K562 (cell line): ENCODE measurements around the gene S100A1. TPM values are rescaled to one million over a fixed set of nuclear protein-coding genes. Genes with fewer than 3 reads are reported as not detected.

Source experiments
- ATAC-seq: fragments of 200-7000 bp; cut with Tn5 transposase; 3 replicates; pipeline ENCODE4 v1.9.1; 2020; ENCODE audit warnings: moderate library complexity
- BruUV-seq: library from RNA; stranded (reverse); fragments of 400-500 nt; replicated peaks from 2 replicates; lab custom pipeline; 2021; lab: Mats Ljungman, UMichigan
- CTCF ChIA-PET: fragments of 300-600 bp; formaldehyde crosslinking; extraction: SDS; loops from one replicate; lab custom pipeline; 2021; ENCODE audit warnings: low intra/inter-chr PET ratio; lab: Yijun Ruan, JAX
- POLR2A ChIA-PET: fragments of 300-600, 350-650 bp; sonication (Branson Sonifier 250); formaldehyde crosslinking; extraction: SDS; loops from one replicate; lab custom pipeline; 2021; ENCODE audit warnings: antibody characterized with exemption, inconsistent platforms; lab: Yijun Ruan, JAX
- DNase-seq, 4 experiments: peaks; one replicate each; pipeline versions ENCODE4 v3.0.0 to v3.0.0-alpha.2; 2011 to 2018; ENCODE audit warnings: low spot score in 3 of 4, mixed read lengths in 3 of 4; ENCODE audit errors: extremely low read depth in 1 of 4
- FAIRE-seq: peaks from 2 replicates; lab custom pipeline; 2011; peaks lifted over from hg19 to GRCh38; lab: Jason Lieb, UNC
- H2AFZ ChIP-seq: 2 replicates; pipeline ENCODE4 v1.6.0; 2011; ENCODE audit warnings: low read depth, low read length, control low read depth, inconsistent platforms
- H3K27ac ChIP-seq: fragments of 200-600 bp; 3 replicates; pipeline ENCODE4 v1.8.0; 2011; ENCODE audit warnings: low read depth, mild to moderate bottlenecking, control low read depth, inconsistent platforms, low read length, moderate library complexity, mixed read lengths; ENCODE audit errors: extremely low read depth
- H3K27me3 ChIP-seq, 2 experiments: fragments of 300-600 bp in 1 of 2; 2 replicates in 1 of 2; 3 replicates in 1 of 2; pipeline versions ENCODE4 v1.6.0 to v1.8.0; 2011; ENCODE audit warnings: inconsistent platforms in 2 of 2, low read length in 2 of 2, mild to moderate bottlenecking in 1 of 2, mixed read lengths in 1 of 2, moderate library complexity in 1 of 2; ENCODE audit not compliant: control insufficient read depth in 2 of 2, insufficient read depth in 2 of 2
- H3K36me3 ChIP-seq: fragments of 300-600 bp; 3 replicates; pipeline ENCODE4 v1.8.0; 2011; ENCODE audit warnings: mild to moderate bottlenecking, low read length, inconsistent platforms; ENCODE audit not compliant: control insufficient read depth, insufficient read depth
- H3K4me1 ChIP-seq, 2 experiments: fragments of 200-600 bp in 1 of 2; replicated peaks in 1 of 2; 2 replicates in 1 of 2; 3 replicates in 1 of 2; pipeline versions ENCODE4 v1.5.1 to v1.8.0; 2011; ENCODE audit warnings: inconsistent platforms in 2 of 2, low read length in 2 of 2, mild to moderate bottlenecking in 1 of 2, mixed read lengths in 1 of 2, moderate library complexity in 1 of 2; ENCODE audit not compliant: control insufficient read depth in 2 of 2, insufficient read depth in 2 of 2
- H3K4me2 ChIP-seq: 2 replicates; pipeline ENCODE4 v1.6.1; 2011; ENCODE audit warnings: low read length, control low read depth, inconsistent platforms, mixed read lengths; ENCODE audit not compliant: insufficient read depth
- H3K4me3 ChIP-seq: fragments of 200-600 bp; sonication (generic), shearing (Covaris generic); 2 replicates; pipeline ENCODE4 v1.5.1; 2016; ENCODE audit warnings: control low read depth, inconsistent platforms
- H3K79me2 ChIP-seq: fragments of 200-600 bp; 3 replicates; pipeline ENCODE4 v1.8.0; 2011; ENCODE audit warnings: low read length, inconsistent platforms; ENCODE audit not compliant: control insufficient read depth, insufficient read depth
- H3K9ac ChIP-seq, 2 experiments: 2 replicates each; pipeline versions ENCODE4 v1.6.0 to v1.6.1; 2011; ENCODE audit warnings: low read depth in 2 of 2, low read length in 2 of 2, control low read depth in 1 of 2, inconsistent platforms in 1 of 2, mild to moderate bottlenecking in 1 of 2, mixed read lengths in 1 of 2; ENCODE audit not compliant: insufficient read depth in 1 of 2
- H3K9me1 ChIP-seq: one replicate; pipeline ENCODE4 v1.6.0; 2011; ENCODE audit warnings: inconsistent platforms, mild to moderate bottlenecking, low read length, moderate library complexity; ENCODE audit not compliant: control insufficient read depth, insufficient read depth
- H3K9me3 ChIP-seq: replicated peaks from 2 replicates; pipeline ENCODE4 v1.5.1; 2011; ENCODE audit warnings: low read depth, low read length, inconsistent platforms; ENCODE audit not compliant: control insufficient read depth, insufficient read depth
- H4K20me1 ChIP-seq: replicated peaks from 2 replicates; pipeline ENCODE4 v1.6.1; 2011; ENCODE audit warnings: low read length, inconsistent platforms, mixed read lengths; ENCODE audit not compliant: control insufficient read depth, insufficient read depth
- E2F6 ChIP-seq, 2 experiments: IDR thresholded peaks; 2 replicates each; pipeline ENCODE4 v1.6.1; 2011; ENCODE audit warnings: borderline replicate concordance in 1 of 2, control low read depth in 1 of 2, low read depth in 1 of 2, low read length in 1 of 2, mild to moderate bottlenecking in 1 of 2, mixed read lengths in 1 of 2, moderate library complexity in 1 of 2; ENCODE audit not compliant: insufficient read depth in 1 of 2, insufficient read length in 1 of 2, poor library complexity in 1 of 2, severe bottlenecking in 1 of 2; ENCODE audit errors: extremely low read depth in 1 of 2
- MTA2 ChIP-seq: fragments of 450-650 bp; IDR thresholded peaks from 2 replicates; pipeline ENCODE4 v1.6.1; 2016; ENCODE audit warnings: low read depth
- PCBP1 ChIP-seq: fragments of 200-400 bp; formaldehyde crosslinking; IDR thresholded peaks from 2 replicates; pipeline ENCODE4 v1.6.1; 2018; ENCODE audit warnings: mild to moderate bottlenecking, low read depth, low read length; ENCODE audit not compliant: poor library complexity, severe bottlenecking
- PKNOX1 ChIP-seq: fragments of 450-650 bp; IDR thresholded peaks from 2 replicates; pipeline ENCODE4 v1.6.1; 2016
- SAFB ChIP-seq: fragments of 200-400 bp; formaldehyde crosslinking; IDR thresholded peaks from 2 replicates; pipeline ENCODE4 v1.6.1; 2017; ENCODE audit warnings: low read depth, low read length, borderline replicate concordance
- SMAD4 ChIP-seq: fragments of 250-450 bp; sonication (Bioruptor Pico); conservative IDR thresholded peaks from 2 replicates; pipeline ENCODE4 v1.8.0; 2021; ENCODE audit warnings: inconsistent platforms, mild to moderate bottlenecking, moderate library complexity
- WGBS: fragments of 100-300 bp; shearing (Covaris generic); methylation state at CpG from one replicate; pipeline ENCODE4 v1.1.6; 2016; ENCODE audit warnings: low coverage, mixed read lengths; ENCODE audit not compliant: insufficient coverage; ENCODE audit errors: missing lambda C conversion rate; 5-methylcytosine and 5-hydroxymethylcytosine counted together
- in situ Hi-C: fragments of 300-500 bp; cut with MboI; formaldehyde crosslinking; loops from 4 replicates; pipeline ENCODE4 v1.15.0; 2018; ENCODE audit warnings: inconsistent platforms, mixed read lengths
- intact Hi-C: fragments of 100-400 bp; cut with micrococcal nuclease; formaldehyde crosslinking; loops from 2 replicates; pipeline ENCODE4 v1.14.2; 2022
- polyA plus RNA-seq, 8 experiments: library from polyadenylated mRNA; depleted of rRNA in 4 of 8; stranded (reverse) in 5 of 8; unstranded in 3 of 8; fragments of >200 nt; fragmentation: Nextera tagmentation in 2 of 8; fragmentation: Illumina TruSeq in 1 of 8; extraction: Ambion mirVana in 2 of 8; extraction: Trizol in 1 of 8; gene quantifications; 2 replicates each; pipeline versions ENCODE4 v1.2.1 to v1.2.3, GENCODE V29; 2011 to 2014; ENCODE audit warnings: inconsistent platforms in 1 of 8, missing spikeins in 1 of 8
- total RNA-seq, 7 experiments: library from RNA; depleted of rRNA in 6 of 7; stranded (reverse); fragments of >200 nt in 6 of 7; fragmentation: Illumina TruSeq in 2 of 7; extraction: Trizol in 2 of 7; gene quantifications; 2 replicates each; pipeline versions ENCODE4 v1.2.1 to v1.2.3, GENCODE V29; 2011 to 2021; ENCODE audit warnings: low replicate concordance in 1 of 7
- TF ChIP-seq, protein P1 (sequence below): sonication (generic); formaldehyde crosslinking; IDR thresholded peaks from 2 replicates; pipeline ENCODE4 v1.8.1; 2023; ENCODE audit warnings: mild to moderate bottlenecking, missing genetic modification reagents
- TF ChIP-seq, protein P2 (sequence below), 3 experiments: IDR thresholded peaks in 2 of 3; conservative IDR thresholded peaks in 1 of 3; 2 replicates each; pipeline ENCODE4 v1.5.1; 2011 to 2012; ENCODE audit warnings: low read length in 3 of 3, mild to moderate bottlenecking in 3 of 3, control low read depth in 2 of 3, improper control_type of control experiment in 1 of 3, inconsistent platforms in 1 of 3, low read depth in 1 of 3, mixed read lengths in 1 of 3, moderate library complexity in 1 of 3; ENCODE audit not compliant: insufficient read depth in 2 of 3

Gene S100A1
- total and polyA plus RNA-seq, 9 of the 15 experiments (the other 6 are each of a cell fraction or from before 2014, with no cell fraction given), result 0.44 to 30.1 (median 12.7) TPM

DNA sequence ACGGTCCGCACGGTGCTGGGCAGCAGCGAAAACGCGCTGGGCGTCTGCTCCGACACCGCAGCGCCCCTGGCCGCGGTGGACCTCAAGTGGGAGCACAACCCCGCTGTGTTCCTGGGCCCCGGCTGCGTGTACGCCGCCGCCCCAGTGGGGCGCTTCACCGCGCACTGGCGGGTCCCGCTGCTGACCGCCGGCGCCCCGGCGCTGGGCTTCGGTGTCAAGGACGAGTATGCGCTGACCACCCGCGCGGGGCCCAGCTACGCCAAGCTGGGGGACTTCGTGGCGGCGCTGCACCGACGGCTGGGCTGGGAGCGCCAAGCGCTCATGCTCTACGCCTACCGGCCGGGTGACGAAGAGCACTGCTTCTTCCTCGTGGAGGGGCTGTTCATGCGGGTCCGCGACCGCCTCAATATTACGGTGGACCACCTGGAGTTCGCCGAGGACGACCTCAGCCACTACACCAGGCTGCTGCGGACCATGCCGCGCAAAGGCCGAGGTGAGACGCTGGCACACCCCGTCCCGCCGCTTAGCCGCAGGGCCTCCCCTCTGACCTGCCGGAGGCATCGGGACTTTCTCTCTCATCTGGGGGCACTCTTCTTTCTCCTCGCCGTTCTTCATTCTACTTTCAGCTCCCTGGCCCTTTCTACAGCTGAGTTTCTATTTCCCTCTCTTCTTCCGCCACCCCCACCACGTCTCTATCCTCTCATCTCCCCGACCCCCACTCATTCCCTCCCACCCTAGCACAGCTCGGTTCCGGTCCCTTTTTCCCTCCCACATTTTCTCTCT, 51.3 kb downstream of the S100A1 start:
- intact Hi-C loops, result loop anchor here (5.0 kb wide), 1 partner anchor 93 kb away; no protein-coding TSS in a partner anchor
- Histone ChIP-seq H2AFZ (peak overlapping the region; percentile 16; the same call in 1 of the 2 replicates), H3K27me3 (peaks cover 33 to 55% of the 10 kb centered on the region in 2 experiments; a peak in 4 of 5 replicates), H3K9ac (peak overlapping the region in 1 of 2 experiments; percentile 60; a peak in 1 of 4 replicates), H3K4me2 (no peak overlapping the region; the same call in 1 of the 2 replicates), H3K4me1 (peaks cover 0 to 19% of the 10 kb centered on the region in 2 experiments; a peak in 3 of 5 replicates), H3K4me3 (no peak overlapping the region), H3K79me2 (no peaks in the 10 kb centered on the region), H3K9me3 (no peaks in the 10 kb centered on the region), H4K20me1 (no peaks in the 10 kb centered on the region; the same call in 1 of the 2 replicates), H3K36me3 (no peaks in the 10 kb centered on the region), H3K27ac (no peak overlapping the region), H3K9me1 (no peaks in the 10 kb centered on the region)
- no TSS peak for BruUV-seq
- POLR2A ChIA-PET, result interaction anchor here (1.6 kb wide), 1 partner anchor 12 kb away, joined by 4 read pairs; no protein-coding TSS in a partner anchor
- WGBS, result 44% methylated on average over 54 of the region's 73 CpGs
- DNase-seq (no peak), FAIRE-seq (no peak), ATAC-seq (peak; percentile 47)
- in situ Hi-C loops, result loop anchor here (5.0 kb wide), 1 partner anchor 308 kb away; the partner anchor contains the start of gene RAB13
- CTCF ChIA-PET, result interaction anchor here (0.5 kb wide), 1 partner anchor 307 kb away, joined by 3 read pairs; the partner anchor contains the start of gene RAB13
- TF ChIP-seq SAFB (0 out of 2 replicates have a peak, but pooled peaks have one; percentile 20), PCBP1 (peak; percentile 31), MTA2 (no peak), SMAD4 (CRISPR knock-in tag) (no peak), PKNOX1 (no peak), E2F6 (IDR thresholded peaks at IDR 0.05; ENCODE audit: borderline replicate concordance in 1 of 2, extremely low read depth in 1 of 2, insufficient read depth in 1 of 2, insufficient read length in 1 of 2, low read depth in 1 of 2, low read length in 1 of 2, poor library complexity in 1 of 2, severe bottlenecking in 1 of 2) (peak in 1 of 2 experiments; percentile 43)
- TF ChIP-seq, protein P1, sequence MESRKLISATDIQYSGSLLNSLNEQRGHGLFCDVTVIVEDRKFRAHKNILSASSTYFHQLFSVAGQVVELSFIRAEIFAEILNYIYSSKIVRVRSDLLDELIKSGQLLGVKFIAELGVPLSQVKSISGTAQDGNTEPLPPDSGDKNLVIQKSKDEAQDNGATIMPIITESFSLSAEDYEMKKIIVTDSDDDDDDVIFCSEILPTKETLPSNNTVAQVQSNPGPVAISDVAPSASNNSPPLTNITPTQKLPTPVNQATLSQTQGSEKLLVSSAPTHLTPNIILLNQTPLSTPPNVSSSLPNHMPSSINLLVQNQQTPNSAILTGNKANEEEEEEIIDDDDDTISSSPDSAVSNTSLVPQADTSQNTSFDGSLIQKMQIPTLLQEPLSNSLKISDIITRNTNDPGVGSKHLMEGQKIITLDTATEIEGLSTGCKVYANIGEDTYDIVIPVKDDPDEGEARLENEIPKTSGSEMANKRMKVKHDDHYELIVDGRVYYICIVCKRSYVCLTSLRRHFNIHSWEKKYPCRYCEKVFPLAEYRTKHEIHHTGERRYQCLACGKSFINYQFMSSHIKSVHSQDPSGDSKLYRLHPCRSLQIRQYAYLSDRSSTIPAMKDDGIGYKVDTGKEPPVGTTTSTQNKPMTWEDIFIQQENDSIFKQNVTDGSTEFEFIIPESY (CRISPR knock-in tag), result peak; percentile 96
- TF ChIP-seq, protein P2, sequence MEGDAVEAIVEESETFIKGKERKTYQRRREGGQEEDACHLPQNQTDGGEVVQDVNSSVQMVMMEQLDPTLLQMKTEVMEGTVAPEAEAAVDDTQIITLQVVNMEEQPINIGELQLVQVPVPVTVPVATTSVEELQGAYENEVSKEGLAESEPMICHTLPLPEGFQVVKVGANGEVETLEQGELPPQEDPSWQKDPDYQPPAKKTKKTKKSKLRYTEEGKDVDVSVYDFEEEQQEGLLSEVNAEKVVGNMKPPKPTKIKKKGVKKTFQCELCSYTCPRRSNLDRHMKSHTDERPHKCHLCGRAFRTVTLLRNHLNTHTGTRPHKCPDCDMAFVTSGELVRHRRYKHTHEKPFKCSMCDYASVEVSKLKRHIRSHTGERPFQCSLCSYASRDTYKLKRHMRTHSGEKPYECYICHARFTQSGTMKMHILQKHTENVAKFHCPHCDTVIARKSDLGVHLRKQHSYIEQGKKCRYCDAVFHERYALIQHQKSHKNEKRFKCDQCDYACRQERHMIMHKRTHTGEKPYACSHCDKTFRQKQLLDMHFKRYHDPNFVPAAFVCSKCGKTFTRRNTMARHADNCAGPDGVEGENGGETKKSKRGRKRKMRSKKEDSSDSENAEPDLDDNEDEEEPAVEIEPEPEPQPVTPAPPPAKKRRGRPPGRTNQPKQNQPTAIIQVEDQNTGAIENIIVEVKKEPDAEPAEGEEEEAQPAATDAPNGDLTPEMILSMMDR (IDR thresholded peaks at IDR 0.05 in 2 of 3, conservative IDR thresholded peaks at IDR 0.05 in 1 of 3; ENCODE audit: insufficient read depth in 2 of 3, low read depth in 1 of 3, low read length in 3 of 3), result 0 out of 6 replicates have a peak, but pooled peaks of 2 of the 3 experiments have one; percentile 1 to 6
